Measurements from ENCODE around the gene PPP3CA. TPM values are rescaled to one million over a fixed set of nuclear protein-coding genes. Genes with fewer than 3 reads are reported as not detected.

The PPP3CA gene
- total RNA-seq, 2 donors from 2014 or later = 13.7 to 20.8 TPM

DNA sequence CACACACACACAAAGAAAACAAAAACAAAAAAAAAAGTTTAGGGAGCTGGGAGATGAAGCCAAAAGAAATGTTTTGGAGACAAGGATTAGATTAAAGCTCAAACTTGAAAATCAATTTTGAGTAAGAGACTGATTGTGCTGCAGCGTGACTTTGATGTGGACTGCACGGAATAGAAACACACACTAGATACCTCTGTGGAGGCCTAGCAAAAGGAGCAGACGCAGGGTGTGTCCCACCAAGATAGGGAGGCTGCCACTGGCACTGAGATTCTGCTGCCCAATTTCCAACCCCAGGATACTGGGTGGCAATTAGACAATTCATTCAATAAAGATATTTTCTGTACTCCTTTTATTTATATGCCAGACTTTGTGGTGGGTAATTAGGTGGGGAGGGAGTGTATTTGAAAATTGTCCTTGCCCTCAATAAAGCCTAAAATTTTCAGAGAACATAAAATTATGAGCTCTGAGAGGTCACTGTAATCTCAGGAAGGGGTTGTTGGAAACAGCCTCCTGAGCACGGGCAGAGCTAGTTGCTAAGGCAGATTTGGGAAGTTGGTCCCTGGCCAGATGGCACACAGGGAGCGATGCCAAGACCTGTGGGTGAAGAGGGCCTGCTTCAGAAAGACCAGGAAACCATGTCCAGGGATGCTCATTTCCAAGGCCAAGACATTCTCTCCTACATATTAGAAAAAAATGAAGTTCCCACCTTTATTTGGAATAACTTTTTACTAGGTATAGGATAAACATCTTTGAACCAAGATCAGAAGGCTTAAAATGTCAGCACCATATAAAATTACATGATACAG lies 1.9 kb upstream of the PPP3CA start:
- no peaks in the 10 kb centered on the region for H3K27me3 ChIP-seq
- TF ChIP-seq, protein P1, sequence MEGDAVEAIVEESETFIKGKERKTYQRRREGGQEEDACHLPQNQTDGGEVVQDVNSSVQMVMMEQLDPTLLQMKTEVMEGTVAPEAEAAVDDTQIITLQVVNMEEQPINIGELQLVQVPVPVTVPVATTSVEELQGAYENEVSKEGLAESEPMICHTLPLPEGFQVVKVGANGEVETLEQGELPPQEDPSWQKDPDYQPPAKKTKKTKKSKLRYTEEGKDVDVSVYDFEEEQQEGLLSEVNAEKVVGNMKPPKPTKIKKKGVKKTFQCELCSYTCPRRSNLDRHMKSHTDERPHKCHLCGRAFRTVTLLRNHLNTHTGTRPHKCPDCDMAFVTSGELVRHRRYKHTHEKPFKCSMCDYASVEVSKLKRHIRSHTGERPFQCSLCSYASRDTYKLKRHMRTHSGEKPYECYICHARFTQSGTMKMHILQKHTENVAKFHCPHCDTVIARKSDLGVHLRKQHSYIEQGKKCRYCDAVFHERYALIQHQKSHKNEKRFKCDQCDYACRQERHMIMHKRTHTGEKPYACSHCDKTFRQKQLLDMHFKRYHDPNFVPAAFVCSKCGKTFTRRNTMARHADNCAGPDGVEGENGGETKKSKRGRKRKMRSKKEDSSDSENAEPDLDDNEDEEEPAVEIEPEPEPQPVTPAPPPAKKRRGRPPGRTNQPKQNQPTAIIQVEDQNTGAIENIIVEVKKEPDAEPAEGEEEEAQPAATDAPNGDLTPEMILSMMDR (IDR thresholded peaks at IDR 0.05) = no peak
- no peak for TF ChIP-seq POLR2A (IDR thresholded peaks at IDR 0.05)
- H3K4me1 ChIP-seq = peaks cover 25% of the 10 kb centered on the region
- H3K9me3 ChIP-seq = no peaks in the 10 kb centered on the region
- DNase-seq = peak; percentile 58 to 76 (median 64)
- H3K36me3 ChIP-seq (replicated peaks in 1 of 2; ENCODE audit: insufficient read depth in 1 of 2, low read depth in 2 of 2) = no peaks in the 10 kb centered on the region
- intact Hi-C loops (cut with DNase I) = loop anchor here (10.0 kb wide), 1 partner anchor 54 kb away; no protein-coding TSS in a partner anchor
- no peak overlapping the region for H3K4me3 ChIP-seq
- WGBS, 2 donors = 29 to 31% methylated on average over 5 of the region's 5 CpGs
- ATAC-seq = no peak
- H3K27ac ChIP-seq = peak overlapping the region in 2 of 4 donors; percentile 97 to 99

DNA sequence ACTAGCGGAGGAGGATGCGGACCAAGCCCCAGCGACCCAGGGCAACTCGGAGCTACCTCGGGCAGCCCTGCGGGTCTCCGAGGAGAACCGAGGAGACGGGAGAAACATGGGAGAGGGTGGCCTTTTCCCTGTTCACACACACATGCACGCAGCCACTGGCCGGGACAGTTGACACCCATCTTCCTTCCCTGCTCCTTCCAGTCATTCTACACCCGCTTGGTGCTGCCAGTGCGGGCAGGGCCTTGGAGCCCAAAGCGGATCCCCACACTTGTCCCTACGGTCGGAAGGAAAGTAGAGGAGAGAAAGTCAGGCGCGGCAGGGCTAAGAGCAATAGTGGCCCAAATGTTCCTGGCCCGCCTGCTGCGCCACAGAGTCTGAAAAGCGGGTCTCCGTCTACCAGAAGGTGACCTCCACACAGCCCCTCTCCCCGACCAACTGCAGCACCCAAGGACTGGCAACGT lies 1.1 kb upstream of the PPP3CA start:
- Histone ChIP-seq H3K27ac (peak overlapping the region; percentile 94 to 99 (median 96)), H3K36me3 (replicated peaks in 1 of 2; ENCODE audit: insufficient read depth in 1 of 2, low read depth in 2 of 2) (no peaks in the 10 kb centered on the region), H3K9me3 (no peaks in the 10 kb centered on the region), H3K4me3 (peak overlapping the region; percentile 22 to 63), H3K27me3 (no peaks in the 10 kb centered on the region), H3K4me1 (peaks cover 25% of the 10 kb centered on the region)
- ATAC-seq (no peak), DNase-seq (peak in 1 of 4 donors; percentile 46)
- intact Hi-C loops (cut with DNase I) = loop anchor here (10.0 kb wide), 1 partner anchor 54 kb away; no protein-coding TSS in a partner anchor
- TF ChIP-seq POLR2A (IDR thresholded peaks at IDR 0.05) = no peak
- TF ChIP-seq, protein P1 (IDR thresholded peaks at IDR 0.05) = no peak
- WGBS, 2 donors = 6 to 11% methylated on average over 18 to 24 of the region's 24 CpGs

DNA sequence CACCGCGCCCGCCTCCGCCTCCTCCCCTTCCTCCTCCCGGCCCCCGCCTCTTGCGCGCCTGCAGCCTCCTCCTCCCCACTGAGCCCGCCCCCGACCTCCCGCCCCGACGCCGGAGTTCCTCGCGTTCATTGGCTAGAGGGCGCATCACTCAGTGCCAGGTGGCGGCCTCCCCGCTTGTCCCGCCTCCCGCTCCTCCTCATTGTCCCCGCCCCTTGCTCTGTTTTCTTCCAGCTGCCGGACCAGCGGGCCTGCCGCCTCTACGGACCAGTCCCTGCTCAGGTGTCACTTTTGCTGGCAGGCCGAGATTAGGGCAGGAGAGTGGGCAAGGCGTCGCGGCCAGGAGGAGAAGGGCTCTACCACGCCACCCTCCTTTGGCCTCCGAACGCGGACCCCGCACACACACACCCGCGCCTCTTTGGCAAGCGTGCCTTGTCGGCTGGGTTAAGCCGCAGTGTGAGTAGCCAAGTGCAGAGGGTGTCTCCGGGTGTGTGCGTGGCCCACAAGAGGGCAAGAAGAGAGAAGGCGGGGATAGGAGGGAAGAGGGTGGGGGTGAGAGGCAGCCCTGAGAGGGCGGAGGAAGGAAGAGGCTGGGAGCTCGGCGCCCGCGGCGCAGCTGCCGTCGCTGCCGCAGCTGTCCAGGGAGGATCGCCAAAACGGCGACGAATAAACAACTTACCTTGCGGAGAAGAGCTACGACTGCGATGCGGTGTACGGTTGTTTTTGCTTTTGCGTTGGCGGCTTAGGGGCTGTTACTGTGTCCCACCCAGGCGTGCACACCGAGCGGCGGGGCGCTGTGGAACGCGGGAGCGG lies 436 bp upstream of the PPP3CA start:
- WGBS, 2 donors = 0% methylated on average over 51 to 65 of the region's 71 CpGs
- Histone ChIP-seq H3K36me3 (replicated peaks in 1 of 2; ENCODE audit: insufficient read depth in 1 of 2, low read depth in 2 of 2) (no peaks in the 10 kb centered on the region), H3K4me1 (peaks cover 25% of the 10 kb centered on the region), H3K27me3 (no peaks in the 10 kb centered on the region), H3K27ac (peak overlapping the region; percentile 94 to 99 (median 96)), H3K9me3 (no peaks in the 10 kb centered on the region), H3K4me3 (peak overlapping the region; percentile 22 to 63)
- ATAC-seq = peak; percentile 90
- peak; percentile 77 to 98 (median 95) for TF ChIP-seq POLR2A (IDR thresholded peaks at IDR 0.05)
- TF ChIP-seq, protein P1 (IDR thresholded peaks at IDR 0.05) = peak in 4 of 7 experiments; percentile 19 to 41 (median 32)
- intact Hi-C loops (cut with DNase I) = loop anchor here (10.0 kb wide), 1 partner anchor 53 kb away; no protein-coding TSS in a partner anchor
- DNase-seq = peak; percentile 99 to 100 (median 99)

DNA sequence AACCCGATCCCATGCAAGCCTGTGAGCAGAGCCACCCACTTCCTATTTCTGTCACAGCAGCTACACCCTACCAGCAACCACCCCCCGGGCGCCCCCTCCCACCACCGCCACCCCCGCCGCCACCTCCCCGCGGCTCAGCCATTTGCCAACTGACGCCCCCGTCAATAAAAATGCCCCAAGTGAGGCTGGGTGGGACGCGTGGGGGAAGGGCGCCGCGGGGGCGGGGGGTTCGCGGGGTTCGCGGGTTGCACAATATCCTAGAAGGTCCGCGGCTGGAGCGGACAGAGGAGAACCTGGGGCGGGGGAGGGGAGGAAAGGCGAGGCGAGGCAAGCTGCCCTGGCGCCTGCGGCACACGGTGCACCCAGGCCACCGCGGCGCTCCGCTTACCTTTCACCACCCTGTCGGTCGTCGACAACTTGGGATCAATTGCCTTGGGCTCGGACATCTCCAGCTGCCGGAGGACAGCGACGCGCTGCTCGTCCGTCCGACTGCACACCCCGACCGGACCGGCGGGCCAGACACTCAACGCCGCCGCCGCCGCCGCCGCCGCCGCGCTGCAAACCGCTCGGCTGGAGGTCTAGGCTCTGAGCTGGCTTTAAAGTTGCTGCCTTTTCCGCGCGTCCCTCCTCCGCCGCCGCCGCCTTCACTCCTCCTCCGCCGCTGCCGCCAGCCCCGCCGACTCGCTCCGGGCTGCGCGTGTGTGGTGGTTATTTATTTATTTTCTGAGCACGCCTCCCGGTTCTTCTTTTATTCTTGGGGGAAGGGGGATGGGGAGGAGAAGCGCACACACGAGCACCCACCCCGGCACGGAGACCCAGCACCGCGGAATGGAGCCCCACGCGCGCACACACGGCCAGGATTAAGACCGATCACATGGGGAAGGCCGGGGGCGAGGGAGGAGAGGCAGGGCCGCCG lies 717 bp downstream of the PPP3CA start:
- ATAC-seq (peak; percentile 26), DNase-seq (peak; percentile 58 to 79 (median 67))
- no peaks in the 10 kb centered on the region for H3K36me3 ChIP-seq (replicated peaks in 1 of 2; ENCODE audit: insufficient read depth in 1 of 2, low read depth in 2 of 2)
- no peaks in the 10 kb centered on the region for H3K27me3 ChIP-seq
- H3K4me1 ChIP-seq = peaks cover 25% of the 10 kb centered on the region
- H3K4me3 ChIP-seq = peak overlapping the region; percentile 90 to 93
- intact Hi-C loops (cut with DNase I) = loop anchor here (10.0 kb wide), 1 partner anchor 52 kb away; no protein-coding TSS in a partner anchor
- TF ChIP-seq, protein P1 (IDR thresholded peaks at IDR 0.05) = peak in 3 of 7 experiments; percentile 10 to 27 (median 12)
- peak in 2 of 3 donors; percentile 26 to 33 for TF ChIP-seq POLR2A (IDR thresholded peaks at IDR 0.05)
- H3K27ac ChIP-seq = peak overlapping the region; percentile 94 to 99 (median 96)
- H3K9me3 ChIP-seq = no peaks in the 10 kb centered on the region
- WGBS, 2 donors = 1 to 2% methylated on average over 9 to 91 of the region's 93 CpGs
